Astrocyte (in vitro differentiated cells and primary cell): ENCODE measurements around the gene SCN3B. TPM values are rescaled to one million over a fixed set of nuclear protein-coding genes. Genes with fewer than 3 reads are reported as not detected.
"Not testable (repeated sequence)": the region's sequence is repeated elsewhere in the genome, so short reads cannot be mapped to it uniquely, and the experiment has no call there.

Experiments used
- DNase-seq: peaks from one replicate; pipeline ENCODE4 v3.0.0-alpha.2; 2010; ENCODE audit warnings: low read depth
- FAIRE-seq: peaks from 2 replicates; lab custom pipeline; 2011; peaks lifted over from hg19 to GRCh38; lab: Jason Lieb, UNC
- H2AFZ ChIP-seq: 2 replicates; pipeline ENCODE4 v1.6.0; 2012; ENCODE audit warnings: low read depth, low read length, inconsistent platforms
- H3K27ac ChIP-seq: 2 replicates; pipeline ENCODE4 v1.5.1; 2011; ENCODE audit warnings: low read depth, low read length, inconsistent platforms
- H3K27me3 ChIP-seq: 2 replicates; pipeline ENCODE4 v1.6.0; 2011; ENCODE audit warnings: low read length, inconsistent platforms; ENCODE audit not compliant: insufficient read depth
- H3K36me3 ChIP-seq: 2 replicates; pipeline ENCODE4 v1.5.1; 2011; ENCODE audit warnings: low read length, inconsistent platforms; ENCODE audit not compliant: insufficient read depth
- H3K4me1 ChIP-seq: 2 replicates; pipeline ENCODE4 v1.5.1; 2011; ENCODE audit warnings: low read length, inconsistent platforms; ENCODE audit not compliant: insufficient read depth
- H3K4me2 ChIP-seq: 2 replicates; pipeline ENCODE4 v1.6.0; 2012; ENCODE audit warnings: low read length, inconsistent platforms
- H3K4me3 ChIP-seq: 2 replicates; pipeline ENCODE4 v1.5.1; 2011; ENCODE audit warnings: low read depth, mild to moderate bottlenecking, low read length, inconsistent platforms; ENCODE audit not compliant: insufficient read depth
- H3K79me2 ChIP-seq: 2 replicates; pipeline ENCODE4 v1.6.0; 2012; ENCODE audit warnings: mild to moderate bottlenecking, low read length, inconsistent platforms; ENCODE audit not compliant: insufficient read depth
- H3K9ac ChIP-seq: 2 replicates; pipeline ENCODE4 v1.6.0; 2012; ENCODE audit warnings: mild to moderate bottlenecking, low read length, inconsistent platforms
- H3K9me3 ChIP-seq: 2 replicates; pipeline ENCODE4 v1.5.1; 2012; ENCODE audit warnings: low read depth, mild to moderate bottlenecking, low read length, inconsistent platforms; ENCODE audit not compliant: insufficient read depth
- H4K20me1 ChIP-seq: 2 replicates; pipeline ENCODE4 v1.6.0; 2012; ENCODE audit warnings: low read length, inconsistent platforms; ENCODE audit not compliant: insufficient read depth
- H3K27ac Mint-ChIP-seq: one replicate; pipeline ENCODE4 v1.8.0; 2021; ENCODE audit warnings: mild to moderate bottlenecking, mixed read lengths; ENCODE audit not compliant: unreplicated experiment
- H3K27me3 Mint-ChIP-seq: one replicate; pipeline ENCODE4 v1.8.0; 2021; ENCODE audit warnings: low read depth, mixed read lengths; ENCODE audit not compliant: unreplicated experiment
- H3K36me3 Mint-ChIP-seq: one replicate; pipeline ENCODE4 v1.8.0; 2021; ENCODE audit warnings: low read depth, mixed read lengths; ENCODE audit not compliant: unreplicated experiment
- H3K4me1 Mint-ChIP-seq: one replicate; pipeline ENCODE4 v1.8.0; 2021; ENCODE audit warnings: low read depth, mixed read lengths; ENCODE audit not compliant: unreplicated experiment
- H3K4me3 Mint-ChIP-seq: one replicate; pipeline ENCODE4 v1.8.0; 2021; ENCODE audit warnings: mild to moderate bottlenecking, moderate library complexity, mixed read lengths; ENCODE audit not compliant: unreplicated experiment
- H3K9me3 Mint-ChIP-seq: one replicate; pipeline ENCODE4 v1.8.0; 2021; ENCODE audit warnings: mild to moderate bottlenecking, mixed read lengths; ENCODE audit not compliant: unreplicated experiment
- EZH2 ChIP-seq: IDR thresholded peaks from 2 replicates; pipeline ENCODE4 v1.6.1; 2012; ENCODE audit warnings: mild to moderate bottlenecking, low read length, inconsistent platforms; ENCODE audit not compliant: insufficient read depth
- total RNA-seq: library from RNA; stranded (reverse); gene quantifications from 2 replicates; pipeline ENCODE4 v1.2.1, GENCODE V29; 2021
- TF ChIP-seq, protein P1 (sequence below): IDR thresholded peaks from 2 replicates; pipeline ENCODE4 v1.5.1; 2011; ENCODE audit warnings: low read depth, mild to moderate bottlenecking, inconsistent platforms, low read length, moderate library complexity; ENCODE audit not compliant: insufficient read depth

The SCN3B gene
- total RNA-seq, 1 donor from 2014 or later: 2.3 TPM

DNA sequence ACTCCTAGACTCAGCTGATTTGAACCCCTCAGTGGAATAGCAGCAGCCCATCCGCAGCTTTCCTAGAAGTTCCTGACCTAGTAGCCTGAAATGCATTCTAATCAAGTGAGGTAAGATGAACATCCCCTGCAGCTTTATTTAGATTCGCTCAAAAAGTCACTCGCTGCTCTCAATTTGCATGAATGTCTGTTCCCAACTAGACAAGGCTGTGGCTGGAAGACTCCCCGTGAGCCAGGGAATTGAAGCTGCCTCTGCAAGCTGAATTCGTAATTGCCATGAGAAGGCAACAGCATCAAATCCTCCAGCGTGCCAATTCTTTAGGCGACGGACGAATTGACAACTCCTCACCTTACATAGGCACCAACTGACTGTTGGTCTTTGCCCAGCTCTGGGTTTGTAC lies 17.1 kb upstream of the SCN3B start:
- TF ChIP-seq, protein P1, sequence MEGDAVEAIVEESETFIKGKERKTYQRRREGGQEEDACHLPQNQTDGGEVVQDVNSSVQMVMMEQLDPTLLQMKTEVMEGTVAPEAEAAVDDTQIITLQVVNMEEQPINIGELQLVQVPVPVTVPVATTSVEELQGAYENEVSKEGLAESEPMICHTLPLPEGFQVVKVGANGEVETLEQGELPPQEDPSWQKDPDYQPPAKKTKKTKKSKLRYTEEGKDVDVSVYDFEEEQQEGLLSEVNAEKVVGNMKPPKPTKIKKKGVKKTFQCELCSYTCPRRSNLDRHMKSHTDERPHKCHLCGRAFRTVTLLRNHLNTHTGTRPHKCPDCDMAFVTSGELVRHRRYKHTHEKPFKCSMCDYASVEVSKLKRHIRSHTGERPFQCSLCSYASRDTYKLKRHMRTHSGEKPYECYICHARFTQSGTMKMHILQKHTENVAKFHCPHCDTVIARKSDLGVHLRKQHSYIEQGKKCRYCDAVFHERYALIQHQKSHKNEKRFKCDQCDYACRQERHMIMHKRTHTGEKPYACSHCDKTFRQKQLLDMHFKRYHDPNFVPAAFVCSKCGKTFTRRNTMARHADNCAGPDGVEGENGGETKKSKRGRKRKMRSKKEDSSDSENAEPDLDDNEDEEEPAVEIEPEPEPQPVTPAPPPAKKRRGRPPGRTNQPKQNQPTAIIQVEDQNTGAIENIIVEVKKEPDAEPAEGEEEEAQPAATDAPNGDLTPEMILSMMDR: no peak
- no peak for TF ChIP-seq EZH2

DNA sequence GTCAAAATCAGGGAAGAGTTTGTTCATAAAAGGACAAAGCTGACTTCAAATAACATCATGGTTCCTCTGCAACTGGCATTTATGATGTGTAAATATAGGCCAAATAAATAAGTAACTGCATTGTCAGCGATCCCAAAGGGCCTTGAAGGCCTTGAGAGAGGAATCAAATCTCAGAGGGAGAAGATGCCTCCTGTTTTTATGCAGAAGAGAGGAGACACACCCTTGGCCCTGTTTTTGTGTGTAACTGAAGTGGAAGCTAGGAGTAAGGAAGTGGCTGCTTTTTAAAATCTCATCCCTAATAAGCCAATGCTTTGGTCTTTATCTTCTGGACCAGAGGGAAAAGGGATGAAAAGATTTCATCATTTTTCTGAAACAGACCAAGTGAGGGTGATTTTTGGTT lies 15.7 kb upstream of the SCN3B start:
- H3K27me3 Mint-ChIP-seq: peaks cover 5% of the 10 kb centered on the region
- no peak for TF ChIP-seq EZH2
- TF ChIP-seq, protein P1: no peak
- Histone ChIP-seq H3K27me3 (peaks cover 3% of the 10 kb centered on the region), H3K27ac (no peak overlapping the region), H3K36me3 (no peaks in the 10 kb centered on the region), H3K4me3 (no peak overlapping the region), H3K9ac (no peak overlapping the region), H2AFZ (no peak overlapping the region), H3K4me2 (no peak overlapping the region), H4K20me1 (no peaks in the 10 kb centered on the region), H3K79me2 (no peaks in the 10 kb centered on the region), H3K9me3 (no peaks in the 10 kb centered on the region), H3K4me1 (no peaks in the 10 kb centered on the region)
- no peaks in the 10 kb centered on the region for H3K4me1 Mint-ChIP-seq
- no peak overlapping the region for H3K27ac Mint-ChIP-seq
- no peak for FAIRE-seq
- H3K9me3 Mint-ChIP-seq: no peaks in the 10 kb centered on the region
- DNase-seq: no peak
- no peak overlapping the region for H3K4me3 Mint-ChIP-seq
- H3K36me3 Mint-ChIP-seq: no peaks in the 10 kb centered on the region

More for the DNA sequence above, 17.1 kb upstream of the SCN3B start:
- H2AFZ ChIP-seq: no peak overlapping the region
- no peak overlapping the region for H3K27ac ChIP-seq
- no peaks in the 10 kb centered on the region for H3K79me2 ChIP-seq
- peaks cover 5% of the 10 kb centered on the region for H3K27me3 Mint-ChIP-seq
- DNase-seq: no peak
- no peaks in the 10 kb centered on the region for H3K4me1 ChIP-seq
- H4K20me1 ChIP-seq: no peaks in the 10 kb centered on the region
- H3K9me3 ChIP-seq: no peaks in the 10 kb centered on the region
- H3K27me3 ChIP-seq: peaks cover 5% of the 10 kb centered on the region
- H3K4me3 ChIP-seq: no peak overlapping the region
- no peak overlapping the region for H3K27ac Mint-ChIP-seq
- no peaks in the 10 kb centered on the region for H3K36me3 Mint-ChIP-seq
- no peaks in the 10 kb centered on the region for H3K4me1 Mint-ChIP-seq
- no peaks in the 10 kb centered on the region for H3K9me3 Mint-ChIP-seq
- no peak overlapping the region for H3K9ac ChIP-seq
- no peak overlapping the region for H3K4me2 ChIP-seq
- H3K4me3 Mint-ChIP-seq: no peak overlapping the region
- FAIRE-seq: no peak
- H3K36me3 ChIP-seq: no peaks in the 10 kb centered on the region

DNA sequence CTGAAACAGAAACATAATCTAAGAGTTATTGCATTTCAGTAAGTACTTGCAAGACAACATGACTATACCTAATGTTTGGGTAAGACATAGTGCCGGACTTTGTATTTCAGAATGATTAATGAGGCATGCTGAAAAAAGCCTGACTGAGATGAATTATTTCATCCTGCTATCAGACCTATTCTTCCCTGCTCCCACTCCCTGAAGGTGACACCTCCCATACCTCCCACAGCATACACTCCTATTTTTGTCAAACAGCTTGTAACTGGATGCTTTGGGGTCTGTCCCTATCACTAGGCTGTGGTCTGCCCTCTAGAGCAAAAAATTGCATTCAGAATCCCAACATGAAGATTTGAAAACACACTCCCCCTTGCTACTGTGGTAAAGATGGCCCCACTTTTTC lies 10.9 kb upstream of the SCN3B start:
- Histone ChIP-seq H3K9ac (no peak overlapping the region), H3K36me3 (no peaks in the 10 kb centered on the region), H3K4me2 (no peak overlapping the region), H4K20me1 (no peaks in the 10 kb centered on the region), H3K27ac (no peak overlapping the region), H3K9me3 (no peaks in the 10 kb centered on the region), H2AFZ (no peak overlapping the region), H3K27me3 (peaks cover 3% of the 10 kb centered on the region), H3K79me2 (no peaks in the 10 kb centered on the region), H3K4me1 (no peaks in the 10 kb centered on the region), H3K4me3 (no peak overlapping the region)
- H3K9me3 Mint-ChIP-seq: no peaks in the 10 kb centered on the region
- DNase-seq (no peak), FAIRE-seq (no peak)
- no peaks in the 10 kb centered on the region for H3K4me1 Mint-ChIP-seq
- H3K36me3 Mint-ChIP-seq: no peaks in the 10 kb centered on the region
- TF ChIP-seq, protein P1: no peak
- TF ChIP-seq EZH2: no peak
- H3K27ac Mint-ChIP-seq: no peak overlapping the region
- H3K27me3 Mint-ChIP-seq: peaks cover 2% of the 10 kb centered on the region
- H3K4me3 Mint-ChIP-seq: no peak overlapping the region

DNA sequence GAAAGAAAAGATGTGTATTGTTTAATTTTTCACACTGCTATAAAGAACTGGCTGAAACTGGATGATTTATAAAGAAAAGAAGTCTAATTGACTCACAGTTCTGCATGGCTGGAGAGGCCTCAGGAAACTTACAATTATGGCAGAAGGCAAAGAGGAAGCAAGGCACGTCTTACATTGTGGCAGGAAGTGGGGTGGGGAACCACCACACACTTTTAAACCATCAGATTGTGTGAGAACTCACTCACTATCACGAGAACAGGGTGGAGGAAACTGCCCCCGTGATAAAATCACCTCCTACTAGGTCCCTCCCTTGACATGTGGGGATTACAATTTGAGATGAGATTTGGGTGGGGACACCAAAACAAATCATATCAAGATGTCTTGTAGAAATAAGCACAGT lies 5.5 kb upstream of the SCN3B start:
- not testable (repeated sequence) for H3K4me3 ChIP-seq, H3K79me2 ChIP-seq, H3K4me3 Mint-ChIP-seq, H3K27me3 ChIP-seq, H4K20me1 ChIP-seq, H3K36me3 ChIP-seq, H3K4me1 ChIP-seq, H3K36me3 Mint-ChIP-seq, FAIRE-seq, DNase-seq, H3K27me3 Mint-ChIP-seq, H3K4me2 ChIP-seq, H3K4me1 Mint-ChIP-seq, H3K9me3 Mint-ChIP-seq, H2AFZ ChIP-seq, H3K9ac ChIP-seq, H3K27ac Mint-ChIP-seq, H3K9me3 ChIP-seq, H3K27ac ChIP-seq
